B cell (primary cell): ENCODE data around the gene TBC1D1. TPM values are rescaled to one million over a fixed set of nuclear protein-coding genes. Genes with fewer than 3 reads are reported as not detected.

ENCODE experiments used
- ATAC-seq: fragments of 200-7000 bp; cut with Tn5 transposase; one replicate; pipeline ENCODE4 v1.10.0; 2021; ENCODE audit warnings: low read depth, mild to moderate bottlenecking, moderate number of reproducible peaks, moderate library complexity
- CTCF ChIA-PET: fragments of 350-600 bp; sonication (Branson Sonifier 250); formaldehyde crosslinking; loops from one replicate; lab custom pipeline; 2021; ENCODE audit warnings: antibody characterized with exemption, inconsistent platforms; lab: Charles Lee
- POLR2A ChIA-PET: fragments of 350-600 bp; sonication (Branson Sonifier 250); formaldehyde crosslinking; loops from one replicate; lab custom pipeline; 2021; ENCODE audit warnings: antibody characterized with exemption; lab: Charles Lee
- DNase-seq: peaks from one replicate; pipeline ENCODE4 v3.0.0; 2013
- H2AFZ ChIP-seq: 2 replicates; pipeline ENCODE4 v1.6.1; 2012; ENCODE audit warnings: mild to moderate bottlenecking, low read depth, low read length; ENCODE audit not compliant: insufficient read depth, poor library complexity, severe bottlenecking
- H3K27ac ChIP-seq, 2 donors: 1 replicate in 1 of 2; 2 replicates in 1 of 2; pipeline ENCODE4 v1.5.1; 2012 to 2013; ENCODE audit warnings: low read length in 2 of 2, mild to moderate bottlenecking in 2 of 2, moderate library complexity in 1 of 2
- H3K27me3 ChIP-seq, 4 experiments: fragments of 200-600 bp in 1 of 4; sonication (generic) in 1 of 4; replicated peaks in 1 of 4; 1 replicate in 2 of 4; 2 replicates in 2 of 4; pipeline versions ENCODE4 v1.6.1 to v1.7.0; 2013 to 2016; ENCODE audit warnings: low read length in 3 of 4, mild to moderate bottlenecking in 2 of 4, mixed read lengths in 1 of 4, moderate library complexity in 1 of 4; ENCODE audit not compliant: insufficient read depth in 4 of 4, control insufficient read depth in 3 of 4; ENCODE audit errors: control extremely low read depth in 1 of 4
- H3K36me3 ChIP-seq, 2 experiments: replicated peaks in 1 of 2; 1 replicate in 1 of 2; 2 replicates in 1 of 2; pipeline versions ENCODE4 v1.6.1 to v1.7.1; 2013; ENCODE audit warnings: low read length in 1 of 2; ENCODE audit not compliant: insufficient read depth in 2 of 2, control insufficient read depth in 1 of 2; ENCODE audit errors: control extremely low read depth in 1 of 2, extremely low read depth in 1 of 2
- H3K4me1 ChIP-seq, 2 donors: fragments of 200-600 bp in 1 of 2; sonication (generic) in 1 of 2; 1 replicate in 1 of 2; 2 replicates in 1 of 2; pipeline versions ENCODE4 v1.5.1 to v1.6.1; 2013 to 2017; ENCODE audit warnings: low read length in 2 of 2; ENCODE audit not compliant: control insufficient read depth in 2 of 2, insufficient read depth in 2 of 2
- H3K4me2 ChIP-seq: replicated peaks from 2 replicates; pipeline ENCODE3; 2012; ENCODE audit warnings: mild to moderate bottlenecking, low read depth, low read length; ENCODE audit not compliant: poor library complexity, severe bottlenecking
- H3K4me3 ChIP-seq, 5 experiments: fragments of 200-600 bp in 1 of 5; sonication (generic) in 1 of 5; 1 replicate in 3 of 5; 2 replicates in 2 of 5; pipeline versions ENCODE4 v1.5.1 to v1.7.0; 2011 to 2016; ENCODE audit warnings: low read length in 4 of 5, mild to moderate bottlenecking in 4 of 5, low read depth in 2 of 5, control low read depth in 1 of 5, moderate library complexity in 1 of 5; ENCODE audit not compliant: insufficient read depth in 1 of 5; ENCODE audit errors: control extremely low read depth in 1 of 5, extremely low read depth in 1 of 5
- H3K79me2 ChIP-seq: fragments of 200-600 bp; sonication (generic); one replicate; pipeline ENCODE4 v1.6.0; 2016; ENCODE audit warnings: low read length; ENCODE audit not compliant: control insufficient read depth, insufficient read depth
- H3K9ac ChIP-seq: fragments of 200-600 bp; sonication (generic); 2 replicates; pipeline ENCODE4 v1.6.1; 2017; ENCODE audit warnings: mild to moderate bottlenecking, low read length, moderate library complexity
- H3K9me3 ChIP-seq, 3 donors: one replicate each; pipeline versions ENCODE4 v1.6.1 to v1.7.1; 2013; ENCODE audit warnings: low read length in 2 of 3; ENCODE audit not compliant: control insufficient read depth in 2 of 3, insufficient read depth in 1 of 3; ENCODE audit errors: control extremely low read depth in 1 of 3
- H4K20me1 ChIP-seq: 2 replicates; pipeline ENCODE4 v1.6.0; 2012; ENCODE audit warnings: mild to moderate bottlenecking, low read length; ENCODE audit not compliant: insufficient read depth, control insufficient read depth, poor library complexity, severe bottlenecking
- H3K27ac Mint-ChIP-seq: one replicate; pipeline ENCODE4 v1.8.0; 2021; ENCODE audit warnings: mixed read lengths
- H3K27me3 Mint-ChIP-seq: one replicate; pipeline ENCODE4 v1.8.0; 2021; ENCODE audit warnings: mixed read lengths
- H3K4me1 Mint-ChIP-seq: one replicate; pipeline ENCODE4 v1.8.0; 2021; ENCODE audit warnings: mixed read lengths
- H3K4me3 Mint-ChIP-seq: one replicate; pipeline ENCODE4 v1.8.0; 2021; ENCODE audit warnings: mixed read lengths
- H3K9me3 Mint-ChIP-seq: one replicate; pipeline ENCODE4 v1.8.0; 2022; ENCODE audit warnings: mixed read lengths; ENCODE audit not compliant: insufficient read depth
- CTCF ChIP-seq: fragments of 200-600 bp; IDR thresholded peaks from one replicate; pipeline ENCODE4 v1.8.0; 2022; ENCODE audit warnings: antibody characterized with exemption, mild to moderate bottlenecking
- EZH2 ChIP-seq: IDR thresholded peaks from 2 replicates; pipeline ENCODE4 v1.6.1; 2012; ENCODE audit warnings: borderline replicate concordance, low read depth, mild to moderate bottlenecking, moderate library complexity, low read length; ENCODE audit not compliant: insufficient read depth, poor library complexity, severe bottlenecking
- WGBS: methylation state at CpG from one replicate; pipeline ENCODE4 v1.1.5; 2013; ENCODE audit warnings: missing lambda C conversion rate; ENCODE audit not compliant: insufficient coverage; 5-methylcytosine and 5-hydroxymethylcytosine counted together
- intact Hi-C: fragments of 100-400 bp; cut with micrococcal nuclease; formaldehyde crosslinking; loops from one replicate; pipeline ENCODE4 v1.10.0; 2022
- polyA plus RNA-seq: library from polyadenylated mRNA; depleted of rRNA; stranded (reverse); fragments of >200 nt; gene quantifications from 2 replicates; pipeline ENCODE4 v1.2.3, GENCODE V29; 2012
- total RNA-seq, 2 donors: library from RNA; stranded (reverse); fragments of 120-200 nt in 1 of 2; gene quantifications; 1 replicate in 1 of 2; 2 replicates in 1 of 2; pipeline versions ENCODE4 v1.2.3 to v1.2.4, GENCODE V29; 2013 to 2022

The TBC1D1 gene
- total and polyA plus RNA-seq, 2 donors (not counting 1 experiment from before 2014, with no cell fraction given) = 88.2 to 98.7 TPM

GRCh38 chr4:38128478-38129459, 237.9 kb downstream of the TBC1D1 start:
- CTCF ChIA-PET = interaction anchor here (1.3 kb wide), 1 partner anchor 51 kb away, joined by 4 read pairs; no protein-coding TSS in a partner anchor
- Histone ChIP-seq H3K36me3 (peaks cover 11 to 38% of the 10 kb centered on the region in 2 experiments), H3K4me1 (peaks cover 11 to 28% of the 10 kb centered on the region in 2 donors)

More at GRCh38 chr4:38128478-38129459, 237.9 kb downstream of the TBC1D1 start:
- H3K27me3 Mint-ChIP-seq = no peaks in the 10 kb centered on the region
- H3K4me1 Mint-ChIP-seq = peaks cover 48% of the 10 kb centered on the region
- peak overlapping the region; percentile 72 for H3K27ac Mint-ChIP-seq
- no peaks in the 10 kb centered on the region for H3K27me3 ChIP-seq
- no peak for TF ChIP-seq CTCF
- no peak for TF ChIP-seq EZH2
- 84% methylated on average over 7 of the region's 7 CpGs for WGBS
- H3K9me3 ChIP-seq = no peaks in the 10 kb centered on the region
- no peak overlapping the region for H3K9ac ChIP-seq
- ATAC-seq = peak; percentile 34
- no peaks in the 10 kb centered on the region for H4K20me1 ChIP-seq
- peak; percentile 38 for DNase-seq
- intact Hi-C loops = no loop called here
- peak overlapping the region; percentile 16 for H3K4me2 ChIP-seq
- peak overlapping the region; percentile 17 to 40 for H3K27ac ChIP-seq
- H3K9me3 Mint-ChIP-seq = no peaks in the 10 kb centered on the region
- no peak overlapping the region for H3K4me3 ChIP-seq
- H3K4me3 Mint-ChIP-seq = peak overlapping the region; percentile 9
- POLR2A ChIA-PET = no interaction called here
- no peaks in the 10 kb centered on the region for H3K79me2 ChIP-seq
- no peak overlapping the region for H2AFZ ChIP-seq
